ENCODE data around the gene SUMO1.

The SUMO1 gene

GRCh38 chr2:202157211-202157990 is 81.0 kb downstream of the SUMO1 start:
- no peak overlapping the region for H3K4me3 ChIP-seq (ENCODE audit: low read depth, low read length)

Measured in iPS-11a (cell line).